ENCODE data around the gene RASAL1. TPM values are rescaled to one million over a fixed set of nuclear protein-coding genes. Genes with fewer than 3 reads are reported as not detected.

The RASAL1 gene
- total RNA-seq, 1 donor from 2014 or later = 2.5 TPM

GRCh38 chr12:113093409-113094101 lies 42.0 kb downstream of the RASAL1 start:
- DNase-seq = no peak

DNA sequence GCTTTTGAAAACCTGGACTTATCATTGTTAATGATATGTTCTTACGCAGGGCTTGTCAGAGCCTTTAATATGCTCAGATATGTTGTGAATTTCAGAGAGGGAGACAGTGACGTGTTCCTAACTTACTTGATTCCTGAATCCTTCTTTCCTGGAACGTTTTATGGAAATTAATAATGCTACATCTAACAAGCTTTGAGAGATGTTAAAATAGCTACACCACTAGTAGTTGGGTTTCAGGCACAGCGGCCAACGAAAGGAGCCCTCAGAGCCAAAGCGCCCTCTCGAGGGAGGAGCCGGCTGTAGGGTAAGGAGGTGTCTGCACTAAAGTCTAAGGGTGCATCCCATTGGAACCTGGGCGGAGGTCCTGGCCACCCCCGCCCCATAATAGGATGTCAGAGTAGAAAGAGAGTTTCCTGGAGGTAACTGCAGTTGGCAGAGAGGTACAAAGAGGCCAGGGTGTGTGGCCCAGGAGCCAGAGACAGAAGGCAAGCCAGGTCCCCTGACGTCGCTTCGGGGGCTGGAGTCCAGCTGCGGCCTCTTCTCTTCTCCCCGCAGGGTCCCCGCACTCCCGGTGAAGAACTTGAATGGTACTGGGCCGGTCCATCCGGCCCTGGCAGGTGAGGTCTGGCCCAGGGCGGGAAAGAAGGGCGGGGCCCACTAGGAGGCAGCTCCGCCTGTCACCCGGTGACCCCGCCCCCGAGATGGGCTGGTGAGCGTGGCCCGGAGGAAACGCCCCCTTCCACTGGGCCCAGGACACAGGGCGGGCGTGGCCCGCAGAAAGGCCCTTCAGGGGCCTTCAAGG lies 42.8 kb downstream of the RASAL1 start:
- no peak for DNase-seq

- no peak for DNase-seq
Observed at GRCh38 chr12:113091506-113091905, 44.1 kb downstream of the RASAL1 start.

GRCh38 chr12:113090740-113091139 lies 44.8 kb downstream of the RASAL1 start:
- DNase-seq = peak; percentile 26

DNA sequence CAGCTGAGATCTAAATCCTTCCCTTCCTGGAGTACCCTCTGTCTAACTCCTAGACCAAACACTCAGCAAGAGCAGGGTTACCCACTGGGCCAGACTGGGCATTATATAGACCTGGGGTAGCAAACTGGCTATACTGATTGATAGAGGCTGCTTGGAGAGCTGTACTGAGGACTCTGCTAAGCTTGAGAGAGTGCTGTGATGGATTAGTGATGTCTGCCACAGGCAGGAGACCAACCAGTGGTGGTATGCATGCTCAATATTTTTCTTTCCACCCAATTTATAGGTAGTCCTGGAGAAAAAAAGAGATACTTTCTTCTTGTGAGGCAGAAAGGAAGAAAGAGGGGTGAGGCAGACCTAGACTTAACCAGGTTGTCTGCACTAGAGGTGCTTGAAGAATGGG lies 45.7 kb downstream of the RASAL1 start:
- DNase-seq = no peak

GRCh38 chr12:113088971-113089756 lies 46.4 kb downstream of the RASAL1 start:
- DNase-seq = no peak

- DNase-seq = no peak
Observed at GRCh38 chr12:113088037-113088436, 47.5 kb downstream of the RASAL1 start.

DNA sequence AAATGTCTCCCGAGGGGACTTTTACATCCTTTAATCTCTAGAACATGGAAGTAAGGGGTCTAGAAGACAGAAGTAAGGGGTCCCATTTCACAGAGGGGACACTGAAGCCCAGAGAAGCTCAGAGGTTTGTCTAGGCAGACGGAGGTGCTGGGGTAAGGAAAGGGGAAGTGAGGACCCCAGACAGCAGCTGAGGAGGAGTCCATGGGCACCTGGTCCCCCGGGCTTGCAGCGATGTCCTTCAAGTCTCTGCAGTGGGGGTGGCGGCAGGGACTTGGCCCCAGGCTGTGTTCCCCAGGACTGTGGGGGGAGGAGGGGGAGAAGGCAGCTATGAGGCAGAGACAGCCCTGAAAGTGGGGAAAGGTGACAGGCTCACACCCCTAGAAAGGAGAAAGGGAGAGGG lies 48.4 kb downstream of the RASAL1 start:
- DNase-seq = no peak

GRCh38 chr12:113086249-113087164 lies 49.1 kb downstream of the RASAL1 start:
- DNase-seq = no peak

GRCh38 chr12:113083863-113084435 lies 51.6 kb downstream of the RASAL1 start:
- no peak for DNase-seq

GRCh38 chr12:113082486-113083148 lies 52.9 kb downstream of the RASAL1 start:
- no peak for DNase-seq

- no peak for DNase-seq
Observed at GRCh38 chr12:113081873-113082272, 53.7 kb downstream of the RASAL1 start.

DNA sequence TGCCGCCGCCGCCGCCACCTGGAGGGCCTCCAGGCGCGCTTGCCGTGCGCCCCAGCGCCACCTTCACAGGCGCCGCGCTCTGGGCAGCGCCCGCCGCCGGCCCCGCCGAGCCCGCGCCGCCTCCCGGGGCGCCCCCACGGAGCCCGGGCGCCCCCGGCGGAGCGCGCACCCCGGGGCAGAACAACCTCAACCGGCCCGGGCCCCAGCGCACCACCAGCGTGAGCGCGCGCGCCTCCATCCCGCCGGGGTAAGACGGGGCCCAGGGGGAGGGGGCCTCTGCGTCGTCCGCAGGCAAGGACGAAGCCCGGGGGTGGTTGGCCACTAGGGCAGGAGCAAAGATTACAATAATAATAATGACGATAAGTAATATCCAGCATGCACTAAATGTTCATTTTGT lies 57.7 kb downstream of the RASAL1 start:
- no peak for DNase-seq

DNA sequence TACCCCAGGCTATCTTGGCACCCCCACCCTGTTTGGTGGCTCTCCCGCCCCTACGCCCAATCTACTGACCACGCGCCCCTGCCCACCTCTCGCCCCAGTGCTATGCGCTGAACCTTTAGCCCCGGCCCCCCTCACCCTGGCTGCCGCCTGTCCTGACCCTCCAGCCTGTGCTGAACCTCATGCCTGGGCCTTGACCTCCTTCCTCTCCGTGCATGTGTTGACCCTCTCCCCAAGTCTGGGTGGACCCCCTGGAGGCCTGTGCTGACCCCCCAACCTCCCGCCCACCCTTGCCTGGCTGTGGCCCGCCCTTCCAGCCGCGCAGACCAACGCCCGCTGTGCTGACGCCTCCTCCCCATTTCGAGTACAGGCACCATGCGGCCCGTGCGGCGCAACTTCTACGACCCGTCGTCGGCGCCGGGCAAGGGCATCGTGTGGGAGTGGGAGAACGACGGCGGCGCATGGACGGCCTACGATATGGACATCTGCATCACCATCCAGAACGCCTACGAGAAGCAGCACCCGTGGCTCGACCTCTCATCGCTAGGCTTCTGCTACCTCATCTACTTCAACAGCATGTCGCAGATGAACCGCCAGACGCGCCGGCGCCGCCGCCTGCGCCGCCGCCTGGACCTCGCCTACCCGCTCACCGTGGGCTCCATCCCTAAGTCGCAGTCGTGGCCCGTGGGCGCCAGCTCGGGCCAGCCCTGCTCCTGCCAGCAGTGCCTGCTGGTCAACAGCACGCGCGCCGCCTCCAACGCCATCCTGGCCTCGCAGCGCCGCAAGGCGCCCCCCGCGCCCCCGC lies 58.3 kb downstream of the RASAL1 start:
- DNase-seq = no peak

DNA sequence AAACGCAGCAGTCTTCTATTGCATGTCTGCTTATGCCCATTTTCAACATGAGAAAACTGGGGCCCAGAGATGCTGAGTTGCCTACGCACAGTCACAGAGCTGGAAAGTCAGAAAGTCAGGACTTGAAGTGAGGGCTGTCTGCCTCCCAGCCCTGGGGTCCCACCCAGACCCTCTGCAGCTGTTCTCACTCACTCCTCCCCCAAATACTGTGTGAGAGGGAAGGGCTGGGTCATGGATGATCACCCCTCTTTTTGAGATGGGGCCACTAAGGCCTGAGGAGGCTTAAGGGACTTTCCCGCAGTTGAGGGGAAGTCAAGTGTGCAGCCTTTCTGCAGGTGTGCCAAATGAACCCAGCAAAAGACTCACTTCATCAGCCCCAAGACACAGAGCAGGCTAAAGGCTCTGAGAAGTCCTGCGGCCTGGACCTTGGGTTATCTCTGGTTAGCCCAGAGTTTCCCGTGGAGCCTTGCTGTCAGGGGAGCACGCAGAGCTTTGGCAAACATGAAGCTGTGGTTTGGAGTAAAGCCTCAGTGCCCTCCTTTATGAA lies 60.4 kb downstream of the RASAL1 start:
- no peak for DNase-seq

GRCh38 chr12:113073586-113073985 lies 62.0 kb downstream of the RASAL1 start:
- no peak for DNase-seq

- no peak for DNase-seq
Observed at GRCh38 chr12:113072136-113072535, 63.4 kb downstream of the RASAL1 start.

DNA sequence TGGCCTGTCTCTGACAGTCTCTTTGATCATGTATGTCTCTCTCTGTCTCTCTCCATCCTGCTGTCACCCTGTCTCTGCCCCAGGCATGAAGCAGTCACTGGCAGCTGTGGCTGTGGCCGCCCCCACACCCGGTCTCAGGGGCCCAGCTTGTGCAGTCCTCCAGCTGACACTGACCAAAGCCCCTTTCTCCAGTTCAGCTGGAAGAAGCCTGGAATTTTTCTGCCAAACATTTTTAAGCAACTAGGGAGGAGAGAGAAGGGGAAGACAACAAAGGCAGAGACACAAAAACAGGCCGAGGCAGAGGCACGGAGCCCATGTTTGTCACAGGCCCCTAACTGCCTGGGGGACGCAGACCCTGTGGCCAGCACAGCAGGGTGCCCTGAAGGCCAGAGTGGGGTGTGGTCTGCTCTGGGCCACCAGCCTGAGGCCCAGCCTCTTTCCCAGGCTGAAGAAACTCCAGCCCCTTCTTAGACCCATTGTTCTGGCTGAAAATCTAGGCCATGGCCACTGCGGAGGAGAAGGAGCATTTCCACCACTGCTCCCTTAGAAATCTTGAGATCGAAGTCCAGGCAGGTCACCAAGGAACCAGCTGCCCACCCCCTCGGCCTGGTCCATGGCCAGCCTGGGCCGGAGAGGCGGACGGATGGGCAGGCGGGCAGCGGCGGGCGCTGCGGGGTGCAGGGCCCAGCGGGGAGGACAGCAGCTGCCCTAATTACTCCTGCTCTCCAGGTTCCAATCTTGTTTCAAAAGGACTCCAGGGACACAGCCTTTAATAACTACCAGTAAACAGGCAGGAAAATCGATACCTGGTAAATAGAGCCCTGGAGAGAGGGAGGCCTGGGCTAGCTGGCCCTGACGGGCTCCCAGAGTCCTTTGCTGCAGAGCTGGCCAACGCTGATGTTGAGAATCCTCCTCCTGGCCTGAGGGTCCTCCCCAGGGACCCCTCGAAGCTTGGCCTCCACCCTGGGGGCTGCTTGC lies 64.1 kb downstream of the RASAL1 start:
- peak; percentile 9 for DNase-seq
